Activated CD4-positive, alpha-beta T cell treated with anti-CD3 and anti-CD28 coated beads, Interleukin-2, amount 50 U/mL, for 1 hour (primary cell): ENCODE data around the gene SLC12A1.

ENCODE experiments used
- DNase-seq: peaks from one replicate; pipeline ENCODE4 v3.0.0-alpha.2; 2020

SLC12A1 gene

GRCh38 chr15:48205981-48206380 is at the start of gene SLC12A1:
Gene SLC12A1, plus strand, starts transcription at chr15:48206302. Its CDS starts 1,418 bp downstream, at chr15:48207720.
- DNase-seq: no peak

GRCh38 chr15:48168616-48169015 is 37.5 kb upstream of the SLC12A1 start:
- DNase-seq: no peak

GRCh38 chr15:48170981-48171380 is 35.1 kb upstream of the SLC12A1 start:
- no peak for DNase-seq

- DNase-seq: no peak
Observed at GRCh38 chr15:48175126-48175525, 31.0 kb upstream of the SLC12A1 start.

- no peak for DNase-seq
Observed at GRCh38 chr15:48176112-48176511, 30.0 kb upstream of the SLC12A1 start.

GRCh38 chr15:48176957-48177356 is 29.1 kb upstream of the SLC12A1 start:
- DNase-seq: no peak

- no peak for DNase-seq
Observed at GRCh38 chr15:48177383-48177765, 28.7 kb upstream of the SLC12A1 start.

GRCh38 chr15:48177766-48178647 is 28.1 kb upstream of the SLC12A1 start, which contains the start of gene MYEF2:
Gene MYEF2, minus strand, starts transcription at chr15:48178295. Its CDS starts 58 bp downstream, at chr15:48178237.
- DNase-seq: peak; percentile 56

GRCh38 chr15:48178648-48178931 is 27.5 kb upstream of the SLC12A1 start:
- DNase-seq: no peak

- DNase-seq: no peak
Observed at GRCh38 chr15:48182749-48183148, 23.4 kb upstream of the SLC12A1 start.

- DNase-seq: no peak
Observed at GRCh38 chr15:48185529-48185928, 20.6 kb upstream of the SLC12A1 start.

- no peak for DNase-seq
Observed at GRCh38 chr15:48186271-48186670, 19.8 kb upstream of the SLC12A1 start.

GRCh38 chr15:48190932-48191573 is 15.0 kb upstream of the SLC12A1 start:
- DNase-seq: peak; percentile 25

- DNase-seq: no peak
Observed at GRCh38 chr15:48191574-48192225, 14.4 kb upstream of the SLC12A1 start, which contains the start of gene CTXN2. Gene CTXN2, plus strand, starts transcription at chr15:48191665. Its CDS starts 9,636 bp downstream, at chr15:48201301.

GRCh38 chr15:48202068-48202467 is 4.0 kb upstream of the SLC12A1 start:
- DNase-seq: no peak

GRCh38 chr15:48221261-48221660 is 15.2 kb downstream of the SLC12A1 start:
- DNase-seq: no peak

GRCh38 chr15:48221885-48222284 is 15.8 kb downstream of the SLC12A1 start:
- DNase-seq: no peak

GRCh38 chr15:48222627-48223026 is 16.5 kb downstream of the SLC12A1 start:
- no peak for DNase-seq

GRCh38 chr15:48225771-48226170 is 19.7 kb downstream of the SLC12A1 start:
- no peak for DNase-seq

GRCh38 chr15:48230498-48230897 is 24.4 kb downstream of the SLC12A1 start:
- no peak for DNase-seq

GRCh38 chr15:48233246-48233645 is 27.1 kb downstream of the SLC12A1 start:
- DNase-seq: no peak

- no peak for DNase-seq
Observed at GRCh38 chr15:48239334-48239733, 33.2 kb downstream of the SLC12A1 start.

GRCh38 chr15:48242015-48242414 is 35.9 kb downstream of the SLC12A1 start:
- no peak for DNase-seq

- no peak for DNase-seq
Observed at GRCh38 chr15:48242535-48242934, 36.4 kb downstream of the SLC12A1 start.
